Natural killer cell (primary cell): ENCODE measurements around the gene C10orf67. TPM values are rescaled to one million over a fixed set of nuclear protein-coding genes. Genes with fewer than 3 reads are reported as not detected.
"Not testable (repeated sequence)": the region's sequence is repeated elsewhere in the genome, so short reads cannot be mapped to it uniquely, and the experiment has no call there.

Experiments used
- ATAC-seq, 3 donors: fragments of 150-1000 bp in 2 of 3; fragments of 200-7000 bp in 1 of 3; cut with Tn5 transposase; 1 replicate in 1 of 3; 2 replicates in 2 of 3; pipeline ENCODE4 v1.10.0; 2021; ENCODE audit warnings: mild to moderate bottlenecking in 2 of 3, moderate library complexity in 2 of 3
- DNase-seq, 2 donors: peaks; one replicate each; pipeline versions ENCODE4 v3.0.0 to v3.0.0-alpha.2; 2013 to 2021; ENCODE audit warnings: mixed read lengths in 1 of 2
- H3K27ac ChIP-seq: one replicate; pipeline ENCODE4 v1.5.1; 2013; ENCODE audit warnings: mild to moderate bottlenecking, low read length
- H3K27me3 ChIP-seq: one replicate; pipeline ENCODE4 v1.6.1; 2013; ENCODE audit warnings: low read length; ENCODE audit not compliant: control insufficient read depth, insufficient read depth
- H3K36me3 ChIP-seq: one replicate; pipeline ENCODE4 v1.6.1; 2013; ENCODE audit warnings: low read length; ENCODE audit not compliant: control insufficient read depth, insufficient read depth
- H3K4me1 ChIP-seq: one replicate; pipeline ENCODE4 v1.6.1; 2013; ENCODE audit warnings: low read length; ENCODE audit not compliant: control insufficient read depth, insufficient read depth
- H3K4me3 ChIP-seq: one replicate; pipeline ENCODE4 v1.5.1; 2013; ENCODE audit warnings: low read length
- H3K9me3 ChIP-seq: one replicate; pipeline ENCODE4 v1.6.1; 2013; ENCODE audit warnings: low read length; ENCODE audit not compliant: control insufficient read depth, insufficient read depth
- H3K27ac Mint-ChIP-seq, 2 donors: one replicate each; pipeline ENCODE4 v1.8.0; 2022; ENCODE audit warnings: mild to moderate bottlenecking in 2 of 2, mixed read lengths in 2 of 2, moderate library complexity in 1 of 2
- H3K27me3 Mint-ChIP-seq, 2 donors: one replicate each; pipeline ENCODE4 v1.8.0; 2022; ENCODE audit warnings: low read depth in 2 of 2, mixed read lengths in 2 of 2
- H3K36me3 Mint-ChIP-seq: one replicate; pipeline ENCODE4 v1.8.0; 2022; ENCODE audit warnings: mixed read lengths
- H3K4me1 Mint-ChIP-seq, 2 donors: one replicate each; pipeline ENCODE4 v1.8.0; 2022; ENCODE audit warnings: mixed read lengths in 2 of 2
- H3K4me3 Mint-ChIP-seq: one replicate; pipeline ENCODE4 v1.8.0; 2022; ENCODE audit warnings: mild to moderate bottlenecking, moderate library complexity, mixed read lengths
- H3K9me3 Mint-ChIP-seq, 2 donors: one replicate each; pipeline ENCODE4 v1.8.0; 2022; ENCODE audit warnings: mixed read lengths in 2 of 2
- WGBS: methylation state at CpG from one replicate; pipeline ENCODE4 v1.1.7; 2013; ENCODE audit warnings: missing lambda C conversion rate; ENCODE audit not compliant: insufficient coverage; 5-methylcytosine and 5-hydroxymethylcytosine counted together
- intact Hi-C: fragments of 100-400 bp; cut with micrococcal nuclease; formaldehyde crosslinking; loops from one replicate; pipeline ENCODE4 v1.14.2; 2022
- total RNA-seq, 4 donors: library from RNA; stranded (reverse); fragments of 120-200 nt in 1 of 4; gene quantifications; one replicate each; pipeline versions ENCODE4 v1.2.3 to v1.2.4, GENCODE V29; 2013 to 2022
- TF ChIP-seq, protein P1 (sequence below): fragments of 200-600 bp; IDR thresholded peaks from one replicate; pipeline ENCODE4 v1.8.0; 2022; ENCODE audit warnings: antibody characterized with exemption

The C10orf67 gene
- total RNA-seq, 3 donors from 2014 or later (not counting 1 experiment from before 2014, with no cell fraction given): not detected

DNA sequence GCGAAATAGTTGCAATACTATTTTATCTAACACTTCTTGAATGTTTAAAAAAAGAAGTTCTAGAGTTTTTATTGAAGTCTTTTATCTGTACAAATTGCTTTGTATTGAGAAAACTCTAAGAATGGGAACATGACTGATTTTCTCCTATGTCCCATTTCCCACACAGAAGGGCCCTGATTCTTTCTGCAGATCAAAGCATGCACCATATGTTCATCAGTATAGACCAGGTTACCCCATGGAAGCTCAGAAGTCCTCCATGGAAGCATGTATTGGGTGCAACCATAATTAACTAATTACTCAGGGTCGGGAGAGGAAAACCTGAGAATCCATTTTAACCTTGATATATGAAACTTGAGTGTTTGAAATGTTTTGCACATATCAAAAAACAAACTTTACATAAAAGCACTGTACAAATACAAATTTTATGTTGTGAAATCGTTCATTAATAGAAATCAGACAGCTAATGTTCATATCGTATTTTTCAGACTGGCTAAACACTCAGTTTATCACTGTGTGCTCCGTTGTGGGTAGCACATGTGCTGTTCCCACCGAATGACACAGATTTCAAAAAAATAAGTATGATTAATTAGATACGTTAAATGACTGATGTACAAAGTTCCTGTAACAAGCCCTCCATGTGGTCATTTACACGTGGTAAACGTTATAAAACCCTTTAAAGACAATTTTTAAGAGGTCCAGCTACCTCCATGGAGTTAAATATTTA is 81.0 kb downstream of the C10orf67 start:
- H3K27ac ChIP-seq: no peak overlapping the region
- WGBS: 73% methylated on average over 7 of the region's 9 CpGs
- TF ChIP-seq, protein P1, sequence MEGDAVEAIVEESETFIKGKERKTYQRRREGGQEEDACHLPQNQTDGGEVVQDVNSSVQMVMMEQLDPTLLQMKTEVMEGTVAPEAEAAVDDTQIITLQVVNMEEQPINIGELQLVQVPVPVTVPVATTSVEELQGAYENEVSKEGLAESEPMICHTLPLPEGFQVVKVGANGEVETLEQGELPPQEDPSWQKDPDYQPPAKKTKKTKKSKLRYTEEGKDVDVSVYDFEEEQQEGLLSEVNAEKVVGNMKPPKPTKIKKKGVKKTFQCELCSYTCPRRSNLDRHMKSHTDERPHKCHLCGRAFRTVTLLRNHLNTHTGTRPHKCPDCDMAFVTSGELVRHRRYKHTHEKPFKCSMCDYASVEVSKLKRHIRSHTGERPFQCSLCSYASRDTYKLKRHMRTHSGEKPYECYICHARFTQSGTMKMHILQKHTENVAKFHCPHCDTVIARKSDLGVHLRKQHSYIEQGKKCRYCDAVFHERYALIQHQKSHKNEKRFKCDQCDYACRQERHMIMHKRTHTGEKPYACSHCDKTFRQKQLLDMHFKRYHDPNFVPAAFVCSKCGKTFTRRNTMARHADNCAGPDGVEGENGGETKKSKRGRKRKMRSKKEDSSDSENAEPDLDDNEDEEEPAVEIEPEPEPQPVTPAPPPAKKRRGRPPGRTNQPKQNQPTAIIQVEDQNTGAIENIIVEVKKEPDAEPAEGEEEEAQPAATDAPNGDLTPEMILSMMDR: no peak
- no peaks in the 10 kb centered on the region for H3K9me3 ChIP-seq
- no peak overlapping the region for H3K4me3 ChIP-seq
- Mint-ChIP-seq H3K4me3 (no peak overlapping the region), H3K27ac (no peak overlapping the region), H3K9me3 (no peaks in the 10 kb centered on the region), H3K4me1 (no peaks in the 10 kb centered on the region), H3K27me3 (no peaks in the 10 kb centered on the region), H3K36me3 (no peaks in the 10 kb centered on the region)
- DNase-seq (no peak), ATAC-seq (no peak)
- H3K4me1 ChIP-seq: no peaks in the 10 kb centered on the region
- intact Hi-C loops: no loop called here
- no peaks in the 10 kb centered on the region for H3K36me3 ChIP-seq
- no peaks in the 10 kb centered on the region for H3K27me3 ChIP-seq

DNA sequence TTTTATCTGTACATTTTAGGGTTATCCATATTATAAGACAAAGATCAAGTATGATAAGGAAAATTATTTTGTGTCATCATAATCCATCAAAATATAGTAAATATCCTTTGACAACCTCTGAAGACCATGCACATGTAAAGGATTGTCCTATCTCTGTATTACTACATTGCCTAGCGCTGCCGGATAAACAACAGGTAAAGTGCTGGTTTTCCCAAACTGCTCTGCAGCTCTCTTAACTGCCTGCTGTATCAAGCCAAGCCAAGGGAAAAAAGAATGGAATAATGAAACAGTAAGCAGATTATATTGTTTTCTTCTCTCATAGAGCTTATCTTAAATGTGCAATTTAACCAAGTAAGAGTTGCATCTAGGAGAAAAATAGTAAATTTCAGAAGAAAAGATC is 81.7 kb downstream of the C10orf67 start:
- intact Hi-C loops: no loop called here
- Mint-ChIP-seq H3K9me3 (no peaks in the 10 kb centered on the region), H3K27ac (no peak overlapping the region), H3K4me3 (no peak overlapping the region), H3K27me3 (no peaks in the 10 kb centered on the region), H3K36me3 (no peaks in the 10 kb centered on the region), H3K4me1 (no peaks in the 10 kb centered on the region)
- WGBS: 100% methylated on average over 2 of the region's 2 CpGs
- H3K4me3 ChIP-seq: no peak overlapping the region
- no peaks in the 10 kb centered on the region for H3K36me3 ChIP-seq
- DNase-seq (no peak), ATAC-seq (no peak)
- TF ChIP-seq, protein P1: no peak
- H3K27me3 ChIP-seq: no peaks in the 10 kb centered on the region
- H3K27ac ChIP-seq: no peak overlapping the region
- H3K9me3 ChIP-seq: no peaks in the 10 kb centered on the region
- no peaks in the 10 kb centered on the region for H3K4me1 ChIP-seq

DNA sequence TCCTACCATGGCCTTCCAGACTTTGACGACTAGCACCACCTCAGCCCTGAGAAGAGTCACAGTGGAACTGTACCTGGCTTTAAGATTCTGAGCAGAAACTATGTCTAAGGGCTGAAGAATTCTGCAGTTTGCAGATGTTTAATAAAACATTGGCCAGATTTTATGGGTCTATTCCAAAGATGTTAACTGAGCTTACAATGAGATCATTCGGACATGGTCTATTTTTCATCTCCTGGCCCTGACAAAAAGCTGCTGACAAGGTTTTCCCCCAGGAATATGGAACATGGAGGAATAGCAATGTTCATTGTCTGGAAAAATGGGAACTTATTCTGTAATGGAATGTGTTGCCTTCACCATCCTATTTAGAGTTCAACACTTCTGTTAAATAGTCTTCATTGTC is 86.1 kb downstream of the C10orf67 start:
- Mint-ChIP-seq H3K9me3 (no peaks in the 10 kb centered on the region), H3K27me3 (no peaks in the 10 kb centered on the region), H3K4me1 (no peaks in the 10 kb centered on the region), H3K4me3 (no peak overlapping the region), H3K36me3 (no peaks in the 10 kb centered on the region), H3K27ac (no peak overlapping the region)
- Histone ChIP-seq H3K36me3 (no peaks in the 10 kb centered on the region), H3K4me3 (no peak overlapping the region), H3K9me3 (no peaks in the 10 kb centered on the region), H3K4me1 (no peaks in the 10 kb centered on the region), H3K27ac (no peak overlapping the region), H3K27me3 (no peaks in the 10 kb centered on the region)
- WGBS: 91% methylated on average over 2 of the region's 2 CpGs
- ATAC-seq (no peak), DNase-seq (no peak)
- intact Hi-C loops: no loop called here
- TF ChIP-seq, protein P1: no peak

DNA sequence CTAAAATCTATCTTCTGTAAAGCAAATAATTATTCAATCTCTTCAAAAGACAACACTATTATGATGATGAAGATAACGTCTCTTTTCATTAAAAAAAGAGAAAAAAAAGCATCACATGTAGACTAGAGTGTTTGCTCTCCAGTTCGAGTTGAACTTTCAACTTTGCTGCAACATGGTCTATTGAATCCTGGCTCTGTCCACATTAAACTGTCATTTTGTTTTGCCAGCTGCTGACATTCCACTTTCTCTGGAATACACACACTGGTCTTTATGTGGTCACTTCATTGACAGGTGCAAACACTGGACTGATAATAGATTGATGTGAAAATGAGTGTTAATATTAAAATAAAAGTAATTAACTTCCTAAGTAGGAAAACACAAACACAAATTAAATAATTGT is 90.8 kb downstream of the C10orf67 start:
- no peaks in the 10 kb centered on the region for H3K4me1 ChIP-seq
- H3K36me3 ChIP-seq: no peaks in the 10 kb centered on the region
- peaks cover 0 to 8% of the 10 kb centered on the region in 2 donors for H3K27me3 Mint-ChIP-seq
- WGBS: 78% methylated on average over 2 of the region's 2 CpGs
- intact Hi-C loops: no loop called here
- TF ChIP-seq, protein P1: no peak
- ATAC-seq: no peak
- H3K9me3 Mint-ChIP-seq: no peaks in the 10 kb centered on the region
- no peaks in the 10 kb centered on the region for H3K36me3 Mint-ChIP-seq
- no peaks in the 10 kb centered on the region for H3K4me1 Mint-ChIP-seq
- H3K27ac Mint-ChIP-seq: no peak overlapping the region
- peaks cover 2% of the 10 kb centered on the region for H3K27me3 ChIP-seq
- H3K27ac ChIP-seq: no peak overlapping the region
- DNase-seq: no peak
- H3K4me3 ChIP-seq: no peak overlapping the region
- no peaks in the 10 kb centered on the region for H3K9me3 ChIP-seq
- H3K4me3 Mint-ChIP-seq: no peak overlapping the region

DNA sequence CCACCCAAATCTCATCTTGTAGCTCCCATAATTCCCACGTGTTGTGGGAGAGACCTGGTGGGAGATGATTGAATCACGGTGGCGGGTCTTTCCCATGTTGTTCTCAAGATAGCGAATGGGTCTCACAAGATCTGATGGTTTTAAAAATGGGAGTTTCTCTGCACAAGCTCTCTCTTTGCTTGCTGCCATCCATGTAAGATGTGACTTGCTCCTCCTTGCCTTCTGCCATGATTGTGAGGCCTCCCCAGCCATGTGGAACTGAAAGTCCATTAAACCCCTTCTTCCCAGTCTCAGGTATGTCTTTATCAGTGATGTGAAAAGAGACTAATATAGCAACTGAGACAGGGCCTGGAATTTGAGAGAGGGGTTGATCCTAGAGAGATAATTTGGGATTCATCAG is 91.7 kb downstream of the C10orf67 start:
- H3K9me3 ChIP-seq, H3K36me3 ChIP-seq, H3K4me1 Mint-ChIP-seq, H3K4me3 Mint-ChIP-seq, H3K4me3 ChIP-seq, H3K36me3 Mint-ChIP-seq, DNase-seq, H3K27ac Mint-ChIP-seq, intact Hi-C loops, ATAC-seq, H3K9me3 Mint-ChIP-seq, H3K27me3 ChIP-seq, H3K4me1 ChIP-seq, H3K27ac ChIP-seq: not testable (repeated sequence)
- H3K27me3 Mint-ChIP-seq: peaks cover 0 to 15% of the 10 kb centered on the region in 2 donors
- 100% methylated on average over 1 of the region's 4 CpGs for WGBS
